Liver (tissue), 3 donors: Measurements from ENCODE around the gene CFAP69.

ENCODE experiments used
- ATF3 ChIP-seq: IDR thresholded peaks from 2 replicates; pipeline ENCODE4 v1.6.1; 2016; ENCODE audit warnings: antibody characterized with exemption
- CTCF ChIP-seq: fragments of 150-350 bp; IDR thresholded peaks from 2 replicates; pipeline ENCODE4 v1.5.1; 2017; ENCODE audit warnings: improper control_type of control experiment, low read depth, low read length; ENCODE audit not compliant: missing input control
- FOXA1 ChIP-seq: IDR thresholded peaks from 2 replicates; pipeline ENCODE4 v1.6.1; 2016; ENCODE audit warnings: antibody characterized with exemption
- GABPA ChIP-seq, 2 donors: IDR thresholded peaks in 1 of 2; conservative IDR thresholded peaks in 1 of 2; 2 replicates each; pipeline ENCODE4 v1.6.1; 2016; ENCODE audit warnings: antibody characterized with exemption in 2 of 2, mild to moderate bottlenecking in 1 of 2, moderate library complexity in 1 of 2
- HNF4A ChIP-seq, 2 donors: conservative IDR thresholded peaks; 2 replicates each; pipeline ENCODE4 v1.6.1; 2016; ENCODE audit warnings: antibody characterized with exemption in 2 of 2, mild to moderate bottlenecking in 2 of 2
- JUND ChIP-seq, 2 donors: IDR thresholded peaks; 2 replicates each; pipeline ENCODE4 v1.6.1; 2016; ENCODE audit warnings: antibody characterized with exemption in 2 of 2
- MAX ChIP-seq: IDR thresholded peaks from 2 replicates; pipeline ENCODE4 v1.6.1; 2016; ENCODE audit warnings: antibody characterized with exemption
- RAD21 ChIP-seq, 2 donors: IDR thresholded peaks; 2 replicates each; pipeline ENCODE4 v1.6.1; 2016; ENCODE audit warnings: antibody characterized with exemption in 2 of 2, mild to moderate bottlenecking in 2 of 2
- REST ChIP-seq: IDR thresholded peaks from 2 replicates; pipeline ENCODE4 v1.6.1; 2016; ENCODE audit warnings: antibody characterized with exemption, mild to moderate bottlenecking
- TAF1 ChIP-seq: conservative IDR thresholded peaks from 2 replicates; pipeline ENCODE4 v1.6.1; 2016; ENCODE audit warnings: antibody characterized with exemption, mild to moderate bottlenecking
- YY1 ChIP-seq: IDR thresholded peaks from 2 replicates; pipeline ENCODE4 v1.6.1; 2016; ENCODE audit warnings: antibody characterized with exemption, mild to moderate bottlenecking
- donor health status: healthy.
- donor health status: healthy.

- no peak for TF ChIP-seq CTCF
- TF ChIP-seq JUND (IDR thresholded peaks at IDR 0.05), result no peak
- no peak for TF ChIP-seq YY1
- no peak for TF ChIP-seq REST
- no peak for TF ChIP-seq ATF3
- no peak for TF ChIP-seq GABPA (IDR thresholded peaks at IDR 0.05 in 1 of 2, conservative IDR thresholded peaks at IDR 0.05 in 1 of 2)
- TF ChIP-seq RAD21 (IDR thresholded peaks at IDR 0.05), result no peak
- TF ChIP-seq FOXA1, result no peak
- no peak for TF ChIP-seq MAX
- no peak for TF ChIP-seq TAF1
- TF ChIP-seq HNF4A (conservative IDR thresholded peaks at IDR 0.05), result peak in 1 of 2 donors; percentile 14
Measured at GRCh38 chr7:90210475-90210874, 34.5 kb upstream of the CFAP69 start.
